Medulla oblongata (tissue), 1 donor: Measurements from ENCODE around the gene NPHP4.
"Not testable (repeated sequence)": the region's sequence is repeated elsewhere in the genome, so short reads cannot be mapped to it uniquely, and the experiment has no call there.

Source experiments
- DNase-seq: peaks from one replicate; pipeline ENCODE4 v3.0.0-alpha.2; 2015; ENCODE audit errors: extremely low spot score

NPHP4 gene

GRCh38 chr1:5911871-5912271, 80.4 kb downstream of the NPHP4 start:
- DNase-seq, result no peak

- no peak for DNase-seq
Observed at GRCh38 chr1:5911157-5911556, 81.1 kb downstream of the NPHP4 start.

GRCh38 chr1:5910666-5911065, 81.6 kb downstream of the NPHP4 start:
- no peak for DNase-seq

- no peak for DNase-seq
Observed at GRCh38 chr1:5910276-5910620, 82.0 kb downstream of the NPHP4 start.

- DNase-seq, result no peak
Observed at GRCh38 chr1:5909576-5910275, 82.5 kb downstream of the NPHP4 start.

- DNase-seq, result no peak
Observed at GRCh38 chr1:5908461-5909375, 83.5 kb downstream of the NPHP4 start.

GRCh38 chr1:5907966-5908365, 84.3 kb downstream of the NPHP4 start:
- DNase-seq, result no peak

GRCh38 chr1:5907386-5907785, 84.8 kb downstream of the NPHP4 start:
- no peak for DNase-seq

- no peak for DNase-seq
Observed at GRCh38 chr1:5906966-5907365, 85.3 kb downstream of the NPHP4 start.

GRCh38 chr1:5906116-5906515, 86.1 kb downstream of the NPHP4 start:
- no peak for DNase-seq

GRCh38 chr1:5905436-5905835, 86.8 kb downstream of the NPHP4 start:
- no peak for DNase-seq

- no peak for DNase-seq
Observed at GRCh38 chr1:5904551-5904950, 87.7 kb downstream of the NPHP4 start.

- no peak for DNase-seq
Observed at GRCh38 chr1:5903680-5904079, 88.5 kb downstream of the NPHP4 start.

- DNase-seq, result no peak
Observed at GRCh38 chr1:5903031-5903430, 89.2 kb downstream of the NPHP4 start.

GRCh38 chr1:5901841-5902240, 90.4 kb downstream of the NPHP4 start:
- DNase-seq, result no peak

- no peak for DNase-seq
Observed at GRCh38 chr1:5901150-5901549, 91.1 kb downstream of the NPHP4 start.

- no peak for DNase-seq
Observed at GRCh38 chr1:5898266-5898665, 94.0 kb downstream of the NPHP4 start.

GRCh38 chr1:5896706-5897660, 95.2 kb downstream of the NPHP4 start:
- peak; percentile 61 for DNase-seq

- DNase-seq, result no peak
Observed at GRCh38 chr1:5895446-5896406, 96.5 kb downstream of the NPHP4 start.

- DNase-seq, result not testable (repeated sequence)
Observed at GRCh38 chr1:5893699-5894278, 98.4 kb downstream of the NPHP4 start.
